Superior temporal gyrus (tissue), 1 donor: Measurements from ENCODE around the gene PBX1.

Source experiments
- DNase-seq: peaks from one replicate; pipeline ENCODE4 v3.0.0-alpha.2; 2016; ENCODE audit errors: extremely low spot score

PBX1 gene

DNA sequence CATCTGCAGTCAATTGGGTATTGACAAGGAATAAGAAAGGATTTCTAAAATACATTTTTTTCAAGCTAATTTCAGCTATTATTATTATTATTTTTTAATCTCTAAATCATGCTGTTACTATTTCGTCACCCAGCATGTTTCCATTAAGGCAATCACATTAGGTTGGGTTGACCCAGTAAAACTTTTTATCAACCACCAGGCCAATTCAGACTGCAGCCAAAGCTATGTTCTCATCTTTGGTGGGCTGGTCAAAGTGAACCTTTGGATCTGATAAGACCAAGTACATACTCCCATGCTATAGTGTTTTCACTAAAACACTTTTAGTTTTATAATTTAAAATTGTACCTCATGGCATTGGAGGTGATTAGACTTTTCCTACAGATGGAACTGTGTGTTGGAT lies 198.6 kb downstream of the PBX1 start:
- no peak for DNase-seq

DNA sequence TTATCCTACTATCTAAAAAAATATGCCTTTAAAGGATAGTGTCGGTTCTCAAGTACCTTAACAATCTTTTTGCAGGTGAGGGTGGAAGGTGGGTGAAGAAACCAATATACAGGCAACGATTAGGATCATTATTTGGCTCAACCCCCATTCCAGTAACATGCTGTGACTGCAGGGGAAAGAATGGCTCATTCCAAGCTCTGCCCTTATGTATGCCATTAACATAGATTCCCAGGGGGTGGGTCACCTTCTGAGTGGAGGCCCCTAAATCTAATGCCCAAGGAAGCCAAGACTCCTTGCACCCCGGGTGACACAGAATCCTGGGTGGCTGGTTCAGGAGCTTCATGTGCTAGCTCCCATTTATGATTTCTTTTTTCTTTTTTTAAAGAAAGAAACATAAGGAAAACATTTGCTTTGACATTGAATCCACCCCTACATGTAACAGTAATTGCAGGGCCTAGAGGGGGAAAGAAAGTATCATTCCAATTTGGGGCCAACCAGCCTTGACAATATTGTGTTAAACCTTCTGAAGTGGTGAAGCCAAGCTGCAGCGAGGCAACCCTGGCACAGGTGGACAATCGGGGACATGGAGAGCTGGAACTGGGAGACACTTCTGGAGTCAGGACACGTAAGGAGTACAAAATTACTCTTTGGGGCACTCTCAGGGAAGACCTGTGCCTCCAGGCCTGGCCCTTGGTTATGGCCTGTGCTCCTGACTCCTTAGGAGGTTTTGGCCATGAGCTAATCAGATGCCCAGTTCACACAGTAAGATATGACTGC lies 200.3 kb downstream of the PBX1 start:
- no peak for DNase-seq

DNA sequence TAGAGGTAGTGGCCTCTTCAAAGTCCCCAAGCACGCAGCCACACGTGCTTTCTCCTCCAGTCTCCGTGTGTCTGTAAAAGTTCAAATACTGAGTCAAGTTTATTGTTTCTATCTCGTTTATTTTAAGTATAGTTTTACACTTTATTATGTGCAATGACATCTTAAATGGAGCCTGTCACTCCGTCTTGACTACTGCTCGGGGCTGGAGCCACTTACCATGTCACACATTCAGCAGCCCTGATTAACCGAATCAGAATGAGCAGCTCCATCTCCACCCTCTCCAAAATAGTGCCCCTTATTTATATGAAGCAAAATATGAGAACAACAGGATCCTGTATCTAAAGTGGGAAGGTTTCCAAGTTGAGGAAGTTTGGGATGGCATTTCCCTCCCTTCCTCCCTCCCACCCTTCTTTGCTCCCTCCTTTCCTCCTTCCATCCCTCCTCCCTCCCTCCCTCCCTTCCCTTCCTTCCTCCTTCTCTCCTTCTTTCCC lies 201.0 kb downstream of the PBX1 start:
- DNase-seq = no peak

DNA sequence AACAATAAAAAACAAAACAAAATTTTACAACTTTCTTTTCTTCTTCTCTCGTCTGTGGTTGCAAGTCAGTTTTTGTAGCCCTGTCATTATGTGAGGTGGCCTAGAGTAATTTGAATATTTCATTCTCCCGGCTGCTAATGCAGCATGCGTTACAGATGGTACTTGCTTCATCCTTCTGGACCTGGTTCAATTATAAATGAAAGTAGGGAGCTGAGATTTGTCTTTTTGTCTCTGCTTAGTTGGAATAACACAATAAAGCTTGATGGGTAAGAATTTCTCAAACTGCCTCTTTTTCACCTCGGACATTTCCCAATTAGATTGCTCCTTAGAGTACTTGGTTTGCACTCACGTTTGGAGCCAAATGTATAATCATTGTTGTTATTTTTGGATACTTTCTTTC lies 201.6 kb downstream of the PBX1 start:
- no peak for DNase-seq

DNA sequence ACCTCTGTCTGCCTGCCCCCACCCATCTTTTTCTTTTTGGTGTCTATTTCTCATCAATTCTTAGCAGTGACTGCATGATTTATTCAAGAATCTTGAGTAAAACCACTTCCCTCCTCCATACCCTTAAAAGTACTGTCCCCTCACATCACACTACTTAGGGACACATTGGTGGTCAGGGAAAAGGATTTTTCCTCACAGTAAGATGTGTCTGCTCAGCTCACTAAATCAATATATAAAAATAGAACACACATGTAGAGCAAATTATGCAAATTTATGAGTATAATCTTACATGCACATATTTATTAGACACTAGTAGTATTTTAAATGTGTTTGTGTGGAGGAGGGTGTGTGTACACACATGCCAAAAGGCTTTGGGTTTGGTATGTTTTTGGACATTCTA lies 202.0 kb downstream of the PBX1 start:
- DNase-seq = no peak

DNA sequence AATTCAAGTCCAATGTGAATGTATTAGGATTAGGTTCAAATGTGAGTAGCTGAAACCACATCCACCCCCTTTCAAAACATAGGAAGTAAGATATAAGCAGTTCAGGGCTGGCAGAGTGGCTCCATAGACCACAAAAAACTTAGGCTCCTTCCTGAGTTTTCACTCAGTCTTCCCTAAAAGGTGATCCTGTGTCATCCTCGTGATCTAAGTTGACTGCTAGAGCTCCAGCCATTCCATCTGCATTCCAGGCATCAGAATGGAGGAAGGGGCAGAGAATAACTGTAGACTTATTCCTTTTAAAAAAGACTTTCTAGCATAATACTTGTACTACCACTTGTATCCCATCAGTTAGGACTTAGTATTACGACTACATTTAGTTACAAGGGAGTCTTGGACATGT lies 204.1 kb downstream of the PBX1 start:
- DNase-seq = no peak

DNA sequence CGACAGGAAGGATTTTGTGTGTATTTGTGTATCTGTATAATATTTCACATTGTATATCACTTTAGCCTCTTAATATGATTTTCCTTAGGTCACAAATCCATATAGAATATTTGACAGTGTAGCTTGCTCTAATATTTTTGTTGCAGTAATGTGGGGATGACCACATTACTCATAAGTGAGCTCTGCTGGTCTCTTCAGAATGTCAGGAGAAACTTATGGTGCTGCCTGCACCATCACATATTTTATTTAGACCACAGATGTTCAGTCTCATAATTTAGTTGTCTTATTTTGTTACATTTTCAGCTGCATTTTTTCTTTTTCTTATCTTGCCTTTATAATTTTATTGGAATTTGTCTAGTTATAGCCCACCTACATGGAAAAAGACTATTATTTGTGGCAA lies 205.3 kb downstream of the PBX1 start:
- no peak for DNase-seq

DNA sequence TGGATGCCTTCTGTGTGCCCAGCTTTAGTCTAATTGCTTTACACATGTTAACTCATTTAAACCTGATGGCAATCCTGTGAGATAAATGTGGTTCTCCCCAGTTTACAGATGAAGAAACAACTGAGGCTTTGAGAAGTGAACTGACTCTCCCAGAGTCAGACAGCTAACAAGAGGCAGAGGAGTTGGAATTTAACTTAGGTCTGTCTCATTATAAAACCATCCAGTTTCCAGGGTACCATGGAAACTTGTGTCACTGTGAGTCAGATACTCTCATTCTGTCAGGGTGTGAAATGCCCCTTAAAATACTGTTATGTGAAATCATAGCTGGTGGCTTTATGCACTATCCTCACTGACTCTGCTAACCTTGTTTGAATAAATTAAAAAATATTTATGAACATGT lies 206.6 kb downstream of the PBX1 start:
- no peak for DNase-seq

DNA sequence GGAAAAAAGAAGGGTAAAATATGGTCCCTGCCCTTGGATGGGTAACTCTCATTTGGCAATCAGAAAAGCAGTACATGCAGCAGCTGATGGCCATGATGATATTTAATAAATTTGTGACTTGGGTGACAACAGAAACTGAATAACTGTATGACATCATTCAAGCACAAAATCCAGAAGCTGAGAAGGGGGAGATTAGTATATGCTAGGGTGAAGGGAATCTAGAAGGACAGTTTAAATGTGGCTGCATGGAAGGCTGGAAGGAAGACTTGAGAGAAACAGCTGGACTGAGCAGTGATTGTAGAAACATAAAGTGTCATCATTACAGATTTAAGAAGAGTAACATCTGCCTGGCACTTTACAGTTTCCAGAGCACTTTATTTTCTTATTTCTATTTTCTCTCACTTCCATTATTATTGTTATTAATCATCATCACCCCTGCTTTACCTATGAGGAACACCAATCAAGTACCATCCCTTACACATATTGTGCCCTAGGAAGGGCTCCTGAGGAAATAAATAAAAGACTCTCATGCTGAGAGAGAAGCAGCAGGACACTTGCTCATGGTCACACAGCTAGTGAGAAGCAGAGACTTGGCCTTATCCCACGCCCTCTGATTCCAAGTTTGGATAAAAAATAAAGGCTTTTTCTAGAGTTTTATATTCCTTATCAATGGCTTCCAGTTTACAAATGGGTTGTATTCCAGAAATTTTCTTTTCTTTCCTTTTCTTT lies 207.2 kb downstream of the PBX1 start:
- DNase-seq = no peak

DNA sequence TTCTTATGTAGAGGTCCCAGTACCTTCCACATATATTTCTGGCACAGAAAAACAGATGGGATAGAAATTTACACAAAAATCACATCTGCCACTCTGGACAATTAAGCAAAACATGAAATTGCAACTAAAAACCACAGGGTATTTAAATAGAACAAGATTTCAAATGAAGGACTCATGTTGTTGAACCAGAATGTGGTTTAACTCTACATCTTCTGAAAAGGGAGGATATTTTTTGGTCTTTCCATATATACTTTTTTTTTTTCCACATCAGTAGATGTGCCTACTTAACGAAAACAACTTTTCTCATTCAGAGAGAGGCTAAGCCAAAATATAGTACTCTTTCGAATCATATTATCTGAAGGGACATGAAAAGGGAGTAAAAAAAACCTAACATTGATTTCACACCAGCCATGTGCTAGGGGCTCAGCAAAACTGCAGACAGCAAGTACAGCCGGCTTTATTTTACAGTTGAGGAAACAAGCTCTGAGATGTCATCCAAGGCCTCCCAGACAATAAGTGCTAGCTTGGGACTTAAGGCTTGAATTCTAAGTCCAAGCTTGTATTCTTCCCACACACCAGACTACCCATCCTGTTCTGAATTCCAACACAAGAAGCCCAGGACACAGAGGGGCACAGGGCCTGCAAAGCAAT lies 208.9 kb downstream of the PBX1 start:
- no peak for DNase-seq

DNA sequence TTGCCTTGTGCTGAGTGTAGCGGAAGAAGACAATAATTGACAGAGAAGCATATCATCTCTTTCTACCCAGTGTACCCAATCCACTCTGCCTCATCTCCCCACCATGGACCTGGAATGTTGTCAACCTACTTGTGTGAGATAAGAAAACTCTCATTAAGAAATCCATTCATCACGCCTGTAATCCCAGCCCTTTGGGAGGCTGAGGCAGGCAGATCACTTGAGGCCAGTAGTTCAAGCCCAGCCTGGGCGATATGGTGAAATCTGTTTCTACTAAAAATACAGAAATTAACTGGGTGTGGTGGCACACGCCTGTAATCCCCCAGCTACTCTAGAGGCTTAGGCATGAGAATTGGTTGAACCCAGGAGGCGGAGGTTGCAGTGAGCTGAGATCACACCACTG lies 209.6 kb downstream of the PBX1 start:
- no peak for DNase-seq

DNA sequence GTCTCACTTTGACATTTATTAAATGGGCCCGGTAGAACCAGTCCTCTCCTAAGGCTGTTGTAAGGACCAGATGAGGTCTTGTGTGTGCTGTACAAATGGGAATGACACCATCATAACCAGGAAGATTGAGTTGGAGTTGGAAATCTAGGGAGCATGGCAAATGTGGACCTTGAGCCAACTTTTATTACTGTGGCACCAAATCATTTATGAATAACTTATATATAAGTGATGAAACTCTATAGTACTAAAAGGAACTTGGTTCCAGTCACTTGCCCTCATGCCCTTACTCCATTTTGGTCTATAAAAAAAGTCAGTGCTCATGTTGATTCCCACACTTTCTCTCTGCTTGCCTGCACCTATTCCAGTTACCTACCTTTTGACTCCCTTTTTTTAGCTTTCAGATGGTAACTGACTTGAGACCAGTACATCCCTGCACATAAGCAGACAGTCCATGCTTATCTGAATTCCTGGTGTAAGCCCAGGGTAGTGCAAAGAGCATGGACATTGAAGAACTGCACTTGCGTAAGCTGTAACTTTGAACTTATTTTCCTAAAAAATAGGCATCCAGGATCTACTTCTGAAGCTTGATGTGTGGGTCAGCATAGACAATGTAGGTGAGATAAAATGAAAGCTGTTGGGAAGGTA lies 210.6 kb downstream of the PBX1 start:
- DNase-seq = no peak

DNA sequence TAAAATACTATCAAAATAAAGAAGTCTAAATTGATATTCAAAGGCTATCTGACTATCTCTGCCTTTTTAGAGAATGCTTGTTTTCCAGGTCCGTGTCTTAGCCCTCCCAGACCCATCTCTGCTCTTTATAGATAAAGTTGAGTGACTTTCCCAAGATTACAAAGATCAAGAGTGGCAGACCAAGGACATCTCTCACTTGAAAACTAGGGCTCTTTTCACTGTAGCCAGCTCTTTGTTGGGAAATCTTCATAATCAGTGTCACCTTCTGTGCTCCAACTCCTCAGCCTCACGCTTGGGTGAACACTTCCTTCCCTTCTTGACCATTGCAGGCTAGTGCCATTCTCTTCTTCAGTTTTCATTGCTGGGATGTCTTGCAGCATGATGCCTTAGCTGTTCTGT lies 211.1 kb downstream of the PBX1 start:
- DNase-seq = no peak

DNA sequence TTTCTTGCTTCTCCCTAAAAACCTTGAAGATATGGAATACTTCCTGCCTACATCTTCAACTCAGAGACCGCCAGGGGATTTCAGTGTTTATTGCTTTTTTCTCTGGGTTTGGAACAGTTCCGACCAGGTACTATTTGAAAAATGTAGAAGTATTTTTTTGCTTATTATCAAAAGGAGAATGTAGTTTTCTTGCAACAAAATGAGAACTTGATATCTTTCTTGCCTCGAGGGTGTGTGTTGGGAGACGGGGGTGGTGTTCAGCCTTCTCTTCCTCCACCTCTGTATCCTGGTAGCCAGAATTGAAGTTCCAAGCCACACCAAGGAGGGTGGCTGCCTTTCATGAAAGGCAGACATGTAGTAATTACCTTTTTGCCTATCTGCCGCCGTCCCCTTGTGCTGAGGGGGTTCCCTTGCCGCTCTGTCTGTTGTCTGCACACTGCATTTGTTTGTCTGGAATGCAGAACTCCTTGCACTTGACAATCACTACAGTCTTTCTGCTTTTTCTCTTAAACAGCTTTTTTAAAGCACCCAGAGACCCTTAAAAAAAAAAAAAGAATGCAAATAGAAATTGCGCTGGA lies 212.1 kb downstream of the PBX1 start:
- no peak for DNase-seq

DNA sequence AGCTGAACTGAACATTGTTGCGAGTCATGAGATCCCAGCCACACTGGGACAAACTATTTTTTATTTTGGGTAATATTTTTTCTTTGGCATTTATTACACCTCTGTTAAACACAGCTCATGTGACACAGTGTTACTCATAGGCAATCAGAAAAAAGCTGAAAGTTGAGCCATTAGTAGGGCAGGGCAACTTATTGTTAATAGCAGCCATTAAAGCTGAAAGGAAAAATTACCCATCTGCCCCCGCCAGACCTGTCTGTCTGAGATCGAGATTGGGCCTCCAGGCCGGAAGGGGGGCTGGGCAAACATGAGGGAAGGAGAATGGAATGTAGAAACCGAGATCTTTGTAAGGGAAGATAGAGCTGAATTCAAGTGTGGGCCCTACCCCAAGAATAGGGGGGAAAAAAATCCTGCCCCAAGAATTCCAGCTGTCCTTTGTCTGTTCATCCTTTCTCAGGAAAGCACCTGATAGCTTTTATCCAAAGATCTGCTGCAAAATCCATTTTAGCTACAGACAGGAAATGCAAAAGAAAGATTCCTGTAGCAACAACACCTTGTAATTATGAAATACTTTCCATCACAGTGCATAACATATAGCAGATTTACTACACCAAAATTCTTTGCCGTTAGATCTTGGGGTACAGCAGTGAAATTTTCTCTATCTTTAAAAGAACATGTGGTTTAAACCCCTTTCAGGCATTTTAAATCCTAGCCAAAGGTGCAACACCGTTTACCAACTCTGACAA lies 212.8 kb downstream of the PBX1 start:
- no peak for DNase-seq

DNA sequence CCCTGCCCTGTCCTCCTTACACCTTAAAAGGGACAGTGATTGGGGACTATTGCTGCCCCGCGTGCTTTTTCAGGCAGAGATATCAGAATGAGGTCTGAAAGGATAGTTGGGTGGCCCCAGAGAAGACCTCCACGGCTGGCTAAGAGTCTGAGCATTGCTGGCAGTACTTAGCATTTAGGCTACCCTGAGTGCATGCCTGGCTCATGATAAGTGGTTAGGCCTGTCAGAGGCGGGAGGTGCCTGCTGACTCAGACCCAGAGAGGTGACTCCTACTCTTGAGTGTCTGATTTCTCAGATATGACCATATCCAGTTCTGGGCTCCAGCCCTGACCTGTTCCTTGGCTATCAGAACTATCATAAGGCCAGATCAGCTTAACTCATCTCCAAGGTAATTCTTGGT lies 213.7 kb downstream of the PBX1 start:
- no peak for DNase-seq

DNA sequence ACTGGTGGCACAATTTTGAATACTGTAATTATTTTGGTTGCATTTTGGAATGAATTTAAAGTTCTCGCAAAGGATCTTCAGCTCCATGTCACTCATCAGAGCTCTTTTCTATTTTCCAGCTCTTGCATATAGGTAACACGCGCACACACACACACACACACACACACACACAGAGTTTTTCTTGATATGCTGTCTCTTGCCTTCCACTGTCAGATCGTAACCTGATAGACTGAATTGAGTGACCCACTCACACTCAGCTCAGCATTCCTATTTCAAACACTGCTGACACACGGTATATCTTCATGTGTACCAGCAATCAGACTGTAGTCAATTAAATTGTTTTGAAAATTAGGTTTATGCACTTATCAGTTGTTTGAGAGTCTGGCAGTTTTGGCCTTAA lies 214.1 kb downstream of the PBX1 start:
- no peak for DNase-seq

DNA sequence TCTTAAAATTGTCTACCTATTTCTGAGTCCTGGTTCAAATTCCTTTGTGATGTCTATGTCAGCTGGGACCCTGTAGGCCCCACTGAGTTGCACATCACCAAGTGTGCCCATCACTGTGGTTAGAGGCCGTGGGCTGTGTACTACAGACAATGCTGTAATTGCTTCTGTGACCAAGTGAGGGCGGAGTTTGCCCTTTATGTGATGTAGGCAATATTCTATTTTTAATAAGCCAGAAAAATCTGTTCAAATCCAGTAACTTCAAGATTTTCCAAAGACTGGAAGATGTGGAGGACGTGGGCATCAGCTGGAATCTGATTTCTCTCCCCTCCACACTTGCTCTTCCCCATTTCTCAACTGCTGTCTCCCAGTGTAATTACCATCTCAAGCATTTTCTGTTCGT lies 215.4 kb downstream of the PBX1 start:
- no peak for DNase-seq

DNA sequence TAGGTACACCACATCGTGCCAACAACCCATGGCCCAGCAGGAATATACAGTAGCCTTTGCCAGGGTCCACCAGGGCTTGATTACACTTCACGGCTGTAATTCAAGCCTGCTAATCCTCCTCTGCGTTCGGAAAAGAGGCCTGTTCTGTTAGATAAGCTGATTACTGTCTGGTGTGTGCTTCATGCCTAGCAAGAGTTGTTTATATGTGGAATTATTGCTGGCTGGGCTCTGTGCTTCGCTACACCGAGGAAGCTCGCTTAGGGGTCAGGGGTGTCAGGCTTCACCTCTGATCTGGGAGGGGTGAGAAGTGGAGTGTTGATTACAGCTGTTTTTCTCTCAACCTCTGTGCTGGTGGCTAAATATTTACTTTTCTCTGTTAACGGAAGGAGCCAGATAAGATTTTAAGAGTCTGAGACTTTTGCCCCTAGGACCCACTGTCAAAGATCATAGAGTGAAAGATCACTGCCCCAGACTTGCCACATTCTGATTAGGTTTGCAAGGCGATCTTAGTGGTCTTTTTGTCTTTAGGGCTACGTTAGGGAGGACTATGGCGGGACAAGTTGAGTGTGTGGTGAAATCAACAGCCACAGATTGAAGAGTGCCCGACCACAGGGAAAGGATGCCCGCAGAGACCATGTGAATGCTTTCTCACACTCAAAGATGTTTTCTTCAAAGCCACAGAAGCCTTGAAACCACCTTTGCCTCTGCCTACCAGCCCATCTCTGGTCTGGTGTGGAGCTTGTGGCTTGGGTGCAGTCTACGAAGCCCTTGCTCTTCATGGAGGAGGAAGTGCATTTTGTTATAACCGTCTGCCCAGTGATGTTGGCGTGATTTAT lies 216.1 kb downstream of the PBX1 start:
- no peak for DNase-seq

DNA sequence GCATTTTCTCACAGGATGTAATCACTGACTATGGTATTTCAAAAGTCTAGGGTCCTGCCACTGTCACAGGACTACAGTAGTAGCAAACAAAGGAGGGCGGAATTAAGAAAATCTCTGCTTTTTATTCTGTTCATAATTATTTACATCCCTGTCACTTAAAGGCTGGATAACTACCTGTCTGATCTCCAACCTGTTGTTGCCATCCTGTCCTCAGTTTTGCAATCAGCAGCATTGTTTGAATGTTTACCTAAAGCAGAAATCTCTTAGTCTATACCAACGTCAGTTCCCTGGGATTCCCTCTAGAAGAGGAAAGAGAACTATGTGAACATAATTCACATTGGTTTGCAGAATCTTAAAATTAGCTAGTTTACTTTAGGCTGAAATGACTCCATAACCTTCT lies 218.5 kb downstream of the PBX1 start:
- no peak for DNase-seq
